Common myeloid progenitor, CD34-positive (primary cell): ENCODE results near the gene NAPB.
A peak's percentile ranks its signal among the peaks of the same experiment; 100 is the strongest.

Experiments
- CTCF ChIA-PET: fragments of 350-600 bp; sonication (Branson Sonifier 250); formaldehyde crosslinking; loops from one replicate; lab custom pipeline; 2021; ENCODE audit warnings: antibody characterized with exemption; lab: Charles Lee
- POLR2A ChIA-PET: fragments of 350-600 bp; sonication (Branson Sonifier 250); formaldehyde crosslinking; loops from one replicate; lab custom pipeline; 2021; ENCODE audit warnings: antibody characterized with exemption; lab: Charles Lee
- DNase-seq, 3 donors: peaks; one replicate each; pipeline versions ENCODE4 v3.0.0 to v3.0.0-alpha.2; 2013
- H3K27ac ChIP-seq, 2 experiments: 1 replicate in 1 of 2; 2 replicates in 1 of 2; pipeline ENCODE4 v1.7.0; 2013; ENCODE audit warnings: inconsistent platforms in 2 of 2, low read length in 2 of 2, mild to moderate bottlenecking in 2 of 2, low read depth in 1 of 2, moderate library complexity in 1 of 2; ENCODE audit not compliant: severe bottlenecking in 2 of 2, insufficient read depth in 1 of 2, poor library complexity in 1 of 2
- H3K27me3 ChIP-seq, 5 experiments: replicated peaks in 2 of 5; 1 replicate in 3 of 5; 2 replicates in 2 of 5; pipeline versions ENCODE4 v1.6.1 to v1.7.0; 2013; ENCODE audit warnings: low read length in 4 of 5, mild to moderate bottlenecking in 2 of 5, moderate library complexity in 2 of 5, inconsistent platforms in 1 of 5; ENCODE audit not compliant: insufficient read depth in 5 of 5, control insufficient read depth in 4 of 5
- H3K36me3 ChIP-seq, 4 experiments: 1 replicate in 2 of 4; 2 replicates in 2 of 4; pipeline versions ENCODE4 v1.6.1 to v1.7.0; 2013; ENCODE audit warnings: low read length in 3 of 4, control low read depth in 1 of 4, mild to moderate bottlenecking in 1 of 4; ENCODE audit not compliant: control insufficient read depth in 4 of 4, insufficient read depth in 4 of 4
- H3K4me1 ChIP-seq, 4 experiments: 1 replicate in 3 of 4; 2 replicates in 1 of 4; pipeline versions ENCODE4 v1.6.1 to v1.7.1; 2013; ENCODE audit warnings: low read length in 3 of 4, mild to moderate bottlenecking in 3 of 4, control low read depth in 1 of 4, inconsistent platforms in 1 of 4, moderate library complexity in 1 of 4; ENCODE audit not compliant: control insufficient read depth in 4 of 4, insufficient read depth in 4 of 4; ENCODE audit errors: control extremely low read depth in 1 of 4
- H3K4me3 ChIP-seq, 7 experiments: 1 replicate in 4 of 7; 2 replicates in 3 of 7; pipeline versions ENCODE4 v1.5.1 to v1.7.0; 2013; ENCODE audit warnings: mild to moderate bottlenecking in 7 of 7, low read length in 6 of 7, moderate library complexity in 6 of 7, inconsistent platforms in 2 of 7, low read depth in 2 of 7, control low read depth in 1 of 7; ENCODE audit not compliant: insufficient read depth in 4 of 7, control insufficient read depth in 1 of 7; ENCODE audit errors: extremely low read depth in 1 of 7
- H3K9me3 ChIP-seq, 5 experiments: 1 replicate in 4 of 5; 2 replicates in 1 of 5; pipeline versions ENCODE4 v1.6.1 to v1.7.1; 2013; ENCODE audit warnings: low read length in 4 of 5, mild to moderate bottlenecking in 2 of 5, inconsistent platforms in 1 of 5, low read depth in 1 of 5, moderate library complexity in 1 of 5; ENCODE audit not compliant: control insufficient read depth in 4 of 5, insufficient read depth in 2 of 5; ENCODE audit errors: control extremely low read depth in 1 of 5
- WGBS: methylation state at CpG from one replicate; pipeline ENCODE4 v1.1.5; 2013; ENCODE audit not compliant: insufficient coverage; 5-methylcytosine and 5-hydroxymethylcytosine counted together

NAPB gene

GRCh38 chr20:23399568-23400241 is 21.6 kb downstream of the NAPB start:
- H3K9me3 ChIP-seq = no peaks in the 10 kb centered on the region
- H3K27me3 ChIP-seq = no peaks in the 10 kb centered on the region
- ChIA-PET CTCF (interaction anchor here (0.6 to 1.8 kb wide), 6 partner anchors 9 to 231 kb away, joined by 4 to 7 read pairs (median 6); no protein-coding TSS in a partner anchor), POLR2A (interaction anchor here (0.7 kb wide), 1 partner anchor 50 kb away, joined by 3 read pairs; the partner anchor contains the start of gene NXT1)
- peaks cover 0 to 10% (median 3%) of the 10 kb centered on the region in 4 experiments for H3K4me1 ChIP-seq
- peak; percentile 18 to 57 (median 49) for DNase-seq
- no peak overlapping the region for H3K27ac ChIP-seq
- no peak overlapping the region for H3K4me3 ChIP-seq
- WGBS = 98% methylated on average over 5 of the region's 6 CpGs
- peaks cover 6 to 26% (median 13%) of the 10 kb centered on the region in 4 experiments for H3K36me3 ChIP-seq

- Histone ChIP-seq H3K4me1 (peaks cover 0 to 10% (median 3%) of the 10 kb centered on the region in 4 experiments), H3K36me3 (peaks cover 19 to 41% (median 29%) of the 10 kb centered on the region in 4 experiments), H3K4me3 (no peak overlapping the region), H3K27me3 (no peaks in the 10 kb centered on the region), H3K9me3 (no peaks in the 10 kb centered on the region), H3K27ac (peak overlapping the region in 1 of 2 experiments; percentile 28)
- ChIA-PET CTCF (interaction anchor here (0.9 to 1.2 kb wide), 3 partner anchors 14 to 49 kb away, joined by 3 read pairs; no protein-coding TSS in a partner anchor), POLR2A (no interaction called here)
- 78% methylated on average over 2 of the region's 2 CpGs for WGBS
- DNase-seq = peak in 2 of 3 donors; percentile 24 to 36
Observed at GRCh38 chr20:23397961-23398360, 23.3 kb downstream of the NAPB start.

- Histone ChIP-seq H3K36me3 (peaks cover 20 to 41% (median 31%) of the 10 kb centered on the region in 4 experiments), H3K4me1 (peaks cover 0 to 10% (median 3%) of the 10 kb centered on the region in 4 experiments), H3K4me3 (no peak overlapping the region), H3K9me3 (no peaks in the 10 kb centered on the region), H3K27ac (no peak overlapping the region), H3K27me3 (no peaks in the 10 kb centered on the region)
- no peak for DNase-seq
- 90% methylated on average over 4 of the region's 6 CpGs for WGBS
- POLR2A ChIA-PET = no interaction called here
- CTCF ChIA-PET = interaction anchor here (0.7 to 1.2 kb wide), 5 partner anchors 15 to 48 kb away, joined by 3 read pairs; partner anchors contain the start of gene NAPB
Observed at GRCh38 chr20:23396950-23397627, 24.2 kb downstream of the NAPB start.

- no peak for DNase-seq
- Histone ChIP-seq H3K36me3 (peaks cover 21 to 55% (median 39%) of the 10 kb centered on the region in 4 experiments), H3K27me3 (no peaks in the 10 kb centered on the region), H3K9me3 (no peaks in the 10 kb centered on the region), H3K27ac (no peak overlapping the region), H3K4me3 (no peak overlapping the region), H3K4me1 (peaks cover 0 to 8% (median 3%) of the 10 kb centered on the region in 4 experiments)
- ChIA-PET POLR2A (no interaction called here), CTCF (interaction anchor here (0.6 to 1.9 kb wide), 2 partner anchors 16 to 27 kb away, joined by 3 to 5 read pairs; partner anchors contain the start of gene NAPB)
- WGBS = 100% methylated on average over 4 of the region's 4 CpGs
Observed at GRCh38 chr20:23393996-23394775, 27.1 kb downstream of the NAPB start.

GRCh38 chr20:23391707-23392310 is 29.5 kb downstream of the NAPB start:
- POLR2A ChIA-PET = no interaction called here
- H3K36me3 ChIP-seq = peaks cover 24 to 77% (median 45%) of the 10 kb centered on the region in 4 experiments
- peaks cover 0 to 8% (median 3%) of the 10 kb centered on the region in 5 experiments for H3K9me3 ChIP-seq
- H3K27me3 ChIP-seq = no peaks in the 10 kb centered on the region
- no peak for DNase-seq
- H3K4me3 ChIP-seq = no peak overlapping the region
- no peak overlapping the region for H3K27ac ChIP-seq
- peaks cover 0 to 4% (median 0%) of the 10 kb centered on the region in 4 experiments for H3K4me1 ChIP-seq
- CTCF ChIA-PET = interaction anchor here (1.4 to 3.9 kb wide), 2 partner anchors 22 to 23 kb away, joined by 3 to 12 read pairs; no protein-coding TSS in a partner anchor
- WGBS = 100% methylated on average over 2 of the region's 4 CpGs

- ChIA-PET CTCF (interaction anchor here (0.7 to 3.9 kb wide), 5 partner anchors 9 to 326 kb away, joined by 3 to 12 read pairs (median 4); no protein-coding TSS in a partner anchor), POLR2A (no interaction called here)
- Histone ChIP-seq H3K4me3 (no peak overlapping the region), H3K9me3 (peaks cover 0 to 8% (median 3%) of the 10 kb centered on the region in 5 experiments), H3K27me3 (no peaks in the 10 kb centered on the region), H3K36me3 (peaks cover 21 to 79% (median 47%) of the 10 kb centered on the region in 4 experiments), H3K4me1 (peaks cover 0 to 4% (median 0%) of the 10 kb centered on the region in 4 experiments), H3K27ac (no peak overlapping the region)
- DNase-seq = no peak
- 80% methylated on average over 1 of the region's 1 CpG for WGBS
Observed at GRCh38 chr20:23390091-23390774, 31.1 kb downstream of the NAPB start.
